Pulmonary artery endothelial cell (primary cell): Measurements from ENCODE around the gene GRM7. TPM values are rescaled to one million over a fixed set of nuclear protein-coding genes. Genes with fewer than 3 reads are reported as not detected.

Source experiments
- DNase-seq: peaks from one replicate; pipeline ENCODE4 v3.0.0-alpha.2; 2011; ENCODE audit warnings: low read depth, low spot score
- total RNA-seq: library from RNA; depleted of rRNA; stranded (reverse); fragments of >200 nt; gene quantifications from 2 replicates; pipeline ENCODE4 v1.2.3, GENCODE V29; 2014

GRM7 gene
- total RNA-seq, 1 donor from 2014 or later = not detected

- DNase-seq = no peak
Observed at GRCh38 chr3:7293286-7293685, 432.4 kb downstream of the GRM7 start.

GRCh38 chr3:7305561-7305960, 444.6 kb downstream of the GRM7 start:
- peak; percentile 72 for DNase-seq

- no peak for DNase-seq
Observed at GRCh38 chr3:7306901-7307300, 446.0 kb downstream of the GRM7 start.

- DNase-seq = peak; percentile 85
Observed at GRCh38 chr3:7307410-7307809, 446.5 kb downstream of the GRM7 start.

GRCh38 chr3:7309641-7310102, 448.8 kb downstream of the GRM7 start:
- DNase-seq = peak; percentile 99

GRCh38 chr3:7315037-7315436, 454.1 kb downstream of the GRM7 start:
- DNase-seq = no peak

- DNase-seq = no peak
Observed at GRCh38 chr3:7322957-7323669, 462.2 kb downstream of the GRM7 start.

GRCh38 chr3:7328339-7328738, 467.4 kb downstream of the GRM7 start:
- no peak for DNase-seq

- no peak for DNase-seq
Observed at GRCh38 chr3:7332696-7333095, 471.8 kb downstream of the GRM7 start.

- no peak for DNase-seq
Observed at GRCh38 chr3:7333125-7333524, 472.2 kb downstream of the GRM7 start.

- DNase-seq = peak; percentile 46
Observed at GRCh38 chr3:7340795-7341194, 479.9 kb downstream of the GRM7 start.

GRCh38 chr3:7346364-7346763, 485.4 kb downstream of the GRM7 start:
- peak; percentile 95 for DNase-seq

GRCh38 chr3:7357101-7357500, 496.2 kb downstream of the GRM7 start:
- DNase-seq = no peak

- no peak for DNase-seq
Observed at GRCh38 chr3:7367968-7368367, 507.1 kb downstream of the GRM7 start.

GRCh38 chr3:7368597-7368996, 507.7 kb downstream of the GRM7 start:
- no peak for DNase-seq

GRCh38 chr3:7371693-7372572, 511.0 kb downstream of the GRM7 start:
- no peak for DNase-seq

- no peak for DNase-seq
Observed at GRCh38 chr3:7377103-7377502, 516.2 kb downstream of the GRM7 start.

GRCh38 chr3:7381741-7382140, 520.8 kb downstream of the GRM7 start:
- no peak for DNase-seq

GRCh38 chr3:7382293-7383010, 521.5 kb downstream of the GRM7 start:
- DNase-seq = peak; percentile 56

- DNase-seq = no peak
Observed at GRCh38 chr3:7385635-7386034, 524.7 kb downstream of the GRM7 start.

GRCh38 chr3:7388026-7388425, 527.1 kb downstream of the GRM7 start:
- peak; percentile 3 for DNase-seq

GRCh38 chr3:7392206-7392605, 531.3 kb downstream of the GRM7 start:
- no peak for DNase-seq
